ENCODE measurements around the gene CEP126. TPM values are rescaled to one million over a fixed set of nuclear protein-coding genes. Genes with fewer than 3 reads are reported as not detected.

CEP126 gene
- total and polyA plus RNA-seq, 2 experiments from 2014 or later, result 1.4 to 2.3 TPM

GRCh38 chr11:101949680-101950220 lies 34.9 kb downstream of the CEP126 start (continued):
- TF ChIP-seq ETS1 (IDR thresholded peaks at IDR 0.05), result no peak
- no peak for TF ChIP-seq NANOG (IDR thresholded peaks at IDR 0.05; ENCODE audit: borderline replicate concordance)
- TF ChIP-seq POLR2AphosphoS5 (IDR thresholded peaks at IDR 0.05; ENCODE audit: low read depth), result no peak
- no peak for TF ChIP-seq STAT1 (IDR thresholded peaks at IDR 0.05; ENCODE audit: unreplicated experiment)
- no peak for TF ChIP-seq CTCF (conservative IDR thresholded peaks at IDR 0.05; ENCODE audit: low read depth in 2 of 2)
- no peak for TF ChIP-seq CREB1 (CRISPR knock-in tag; IDR thresholded peaks at IDR 0.05; ENCODE audit: low read depth)

GRCh38 chr11:101955278-101955677 lies 40.5 kb downstream of the CEP126 start:
- H3K36me3 Mint-ChIP-seq (ENCODE audit: low read depth), result no peaks in the 10 kb centered on the region
- TF ChIP-seq CTCF (conservative IDR thresholded peaks at IDR 0.05; ENCODE audit: low read depth in 2 of 2) (no peak), EZH2 (IDR thresholded peaks at IDR 0.05; ENCODE audit: low read depth, unreplicated experiment) (no peak), ETS1 (IDR thresholded peaks at IDR 0.05) (no peak), CREB1 (CRISPR knock-in tag; IDR thresholded peaks at IDR 0.05; ENCODE audit: low read depth) (no peak), ZNF114 (CRISPR knock-in tag; IDR thresholded peaks at IDR 0.05) (no peak), ZNF462 (CRISPR knock-in tag; IDR thresholded peaks at IDR 0.05) (no peak), POLR2AphosphoS5 (IDR thresholded peaks at IDR 0.05; ENCODE audit: low read depth) (no peak)

More at GRCh38 chr11:101955278-101955677, 40.5 kb downstream of the CEP126 start:
- Histone ChIP-seq H3K36me3 (ENCODE audit: insufficient read depth) (no peaks in the 10 kb centered on the region), H3K4me2 (no peak overlapping the region), H3F3A (replicated peaks; ENCODE audit: low read depth) (no peaks in the 10 kb centered on the region), H3K4me1 (ENCODE audit: insufficient read depth) (no peaks in the 10 kb centered on the region), H3K4me3 (no peak overlapping the region), H3K27ac (ENCODE audit: low read depth) (no peak overlapping the region), H3K79me2 (replicated peaks; ENCODE audit: insufficient read depth) (no peaks in the 10 kb centered on the region), H4K20me1 (replicated peaks; ENCODE audit: insufficient read depth) (no peaks in the 10 kb centered on the region), H3K27me3 (ENCODE audit: insufficient read depth) (no peaks in the 10 kb centered on the region), H2AFZ (no peak overlapping the region), H3K9me2 (ENCODE audit: insufficient read depth) (no peaks in the 10 kb centered on the region)
- DNase-seq (ENCODE audit: low spot score), result no peak
- Mint-ChIP-seq H3K4me1 (no peaks in the 10 kb centered on the region), H3K27me3 (ENCODE audit: insufficient read depth, low read depth, poor library complexity) (peaks cover 4% of the 10 kb centered on the region), H3K4me3 (no peak overlapping the region), H3K27ac (no peak overlapping the region), H3K9me3 (no peaks in the 10 kb centered on the region; the same call in 2 of the 3 replicates)
- ATAC-seq, result no peak

All from GM23338 (cell line).